H9 (cell line): ENCODE results near the gene FAM53B. TPM values are rescaled to one million over a fixed set of nuclear protein-coding genes. Genes with fewer than 3 reads are reported as not detected.

Experiments
- DNase-seq: peaks from one replicate; pipeline ENCODE4 v3.0.0-alpha.2; 2017
- H2AFZ ChIP-seq: one replicate; pipeline ENCODE4 v1.6.1; 2013; ENCODE audit warnings: mild to moderate bottlenecking, low read length, control low read depth, moderate library complexity
- H2AK5ac ChIP-seq: 2 replicates; pipeline ENCODE4 v1.6.1; 2013; ENCODE audit warnings: low read length, control low read depth, mixed read lengths; ENCODE audit not compliant: insufficient read length
- H2BK120ac ChIP-seq: one replicate; pipeline ENCODE4 v1.6.1; 2013; ENCODE audit warnings: low read depth, mild to moderate bottlenecking, low read length, control low read depth, inconsistent platforms; ENCODE audit not compliant: poor library complexity, severe bottlenecking
- H2BK12ac ChIP-seq: 2 replicates; pipeline ENCODE4 v1.6.1; 2013; ENCODE audit warnings: low read length, control low read depth, mixed read lengths, low read depth; ENCODE audit not compliant: insufficient read length
- H2BK15ac ChIP-seq: 2 replicates; pipeline ENCODE4 v1.6.1; 2013; ENCODE audit warnings: low read depth, low read length, control low read depth
- H2BK20ac ChIP-seq: one replicate; pipeline ENCODE4 v1.6.1; 2013; ENCODE audit warnings: low read depth, mild to moderate bottlenecking, low read length, control low read depth, inconsistent platforms; ENCODE audit not compliant: poor library complexity, severe bottlenecking
- H2BK5ac ChIP-seq: 2 replicates; pipeline ENCODE4 v1.6.1; 2013; ENCODE audit warnings: low read length, control low read depth, mixed read lengths; ENCODE audit not compliant: insufficient read length
- H3K14ac ChIP-seq: 2 replicates; pipeline ENCODE4 v1.6.1; 2013; ENCODE audit warnings: low read length, control low read depth; ENCODE audit not compliant: insufficient read depth
- H3K18ac ChIP-seq: 2 replicates; pipeline ENCODE4 v1.6.1; 2013; ENCODE audit warnings: low read depth, mild to moderate bottlenecking, mixed read lengths, low read length, control low read depth; ENCODE audit not compliant: insufficient read length
- H3K23ac ChIP-seq: 2 replicates; pipeline ENCODE4 v1.6.1; 2013; ENCODE audit warnings: low read length, control low read depth, mixed read lengths, low read depth; ENCODE audit not compliant: insufficient read length
- H3K23me2 ChIP-seq: 2 replicates; pipeline ENCODE4 v1.6.1; 2013; ENCODE audit warnings: low read depth, mild to moderate bottlenecking, mixed read lengths, low read length, control low read depth; ENCODE audit not compliant: insufficient read length, poor library complexity, severe bottlenecking
- H3K27ac ChIP-seq: 2 replicates; pipeline ENCODE4 v1.5.1; 2013; ENCODE audit warnings: low read length, control low read depth, mixed read lengths, low read depth; ENCODE audit not compliant: insufficient read length
- H3K27me3 ChIP-seq: 2 replicates; pipeline ENCODE4 v1.6.1; 2013; ENCODE audit warnings: low read length, control low read depth, inconsistent platforms; ENCODE audit not compliant: insufficient read depth
- H3K4ac ChIP-seq: 2 replicates; pipeline ENCODE4 v1.6.1; 2013; ENCODE audit warnings: low read depth, mild to moderate bottlenecking, control low read depth, inconsistent platforms, low read length, moderate library complexity
- H3K4me1 ChIP-seq: 2 replicates; pipeline ENCODE4 v1.6.1; 2013; ENCODE audit warnings: low read length, control low read depth, inconsistent platforms; ENCODE audit not compliant: insufficient read depth
- H3K4me2 ChIP-seq: 2 replicates; pipeline ENCODE4 v1.6.1; 2013; ENCODE audit warnings: low read length, control low read depth, mixed read lengths; ENCODE audit not compliant: insufficient read length, insufficient read depth
- H3K56ac ChIP-seq: 2 replicates; pipeline ENCODE4 v1.6.1; 2013; ENCODE audit warnings: low read depth, mild to moderate bottlenecking, mixed read lengths, low read length, control low read depth; ENCODE audit not compliant: insufficient read length
- H3K79me1 ChIP-seq: 2 replicates; pipeline ENCODE4 v1.6.1; 2013; ENCODE audit warnings: low read depth, mild to moderate bottlenecking, moderate library complexity, low read length, control low read depth, inconsistent platforms; ENCODE audit not compliant: insufficient read depth, poor library complexity, severe bottlenecking
- H3K79me2 ChIP-seq: 2 replicates; pipeline ENCODE4 v1.6.1; 2013; ENCODE audit warnings: low read length, control low read depth, inconsistent platforms; ENCODE audit not compliant: insufficient read depth
- H3K9ac ChIP-seq: 2 replicates; pipeline ENCODE4 v1.6.1; 2013; ENCODE audit warnings: low read length, control low read depth, mixed read lengths; ENCODE audit not compliant: insufficient read length; ENCODE audit errors: extremely low read depth
- H3K9me3 ChIP-seq: one replicate; pipeline ENCODE4 v1.6.1; 2013; ENCODE audit warnings: low read depth, low read length, inconsistent platforms; ENCODE audit not compliant: control insufficient read depth
- H3T11ph ChIP-seq: one replicate; pipeline ENCODE4 v1.6.1; 2013; ENCODE audit warnings: mild to moderate bottlenecking, low read length, control low read depth, inconsistent platforms
- H4K20me1 ChIP-seq: one replicate; pipeline ENCODE4 v1.6.1; 2013; ENCODE audit not compliant: control insufficient read depth, insufficient read length, insufficient read depth
- H4K5ac ChIP-seq: 2 replicates; pipeline ENCODE4 v1.6.1; 2013; ENCODE audit warnings: low read depth, mild to moderate bottlenecking, mixed read lengths, low read length, control low read depth; ENCODE audit not compliant: insufficient read length
- H4K8ac ChIP-seq: replicated peaks from 2 replicates; pipeline ENCODE4 v1.6.1; 2013; ENCODE audit warnings: low read length, control low read depth, mixed read lengths, low read depth; ENCODE audit not compliant: insufficient read length
- H4K91ac ChIP-seq: 2 replicates; pipeline ENCODE4 v1.6.1; 2013; ENCODE audit warnings: low read depth, mild to moderate bottlenecking, moderate library complexity, mixed read lengths, low read length, control low read depth; ENCODE audit not compliant: insufficient read length
- H3K27ac Mint-ChIP-seq, 3 experiments: 2 replicates in 2 of 3; 3 replicates in 1 of 3; pipeline ENCODE4 v1.8.0; 2020 to 2021; ENCODE audit warnings: mixed read lengths in 3 of 3, mild to moderate bottlenecking in 1 of 3, moderate library complexity in 1 of 3
- H3K27me3 Mint-ChIP-seq: 2 replicates; pipeline ENCODE4 v1.8.0; 2021; ENCODE audit warnings: low read depth, mild to moderate bottlenecking, moderate library complexity, mixed read lengths
- H3K36me3 Mint-ChIP-seq, 3 experiments: 2 replicates in 2 of 3; 3 replicates in 1 of 3; pipeline ENCODE4 v1.8.0; 2020 to 2021; ENCODE audit warnings: low read depth in 3 of 3, mixed read lengths in 3 of 3; ENCODE audit not compliant: insufficient read depth in 1 of 3
- H3K4me1 Mint-ChIP-seq, 2 experiments: 2 replicates each; pipeline ENCODE4 v1.8.0; 2020; ENCODE audit warnings: mixed read lengths in 2 of 2
- H3K4me3 Mint-ChIP-seq, 2 experiments: 2 replicates in 1 of 2; 3 replicates in 1 of 2; pipeline ENCODE4 v1.8.0; 2020 to 2021; ENCODE audit warnings: mild to moderate bottlenecking in 2 of 2, mixed read lengths in 2 of 2, moderate library complexity in 1 of 2
- H3K9me3 Mint-ChIP-seq, 2 experiments: 2 replicates in 1 of 2; 3 replicates in 1 of 2; pipeline ENCODE4 v1.8.0; 2020; ENCODE audit warnings: mild to moderate bottlenecking in 2 of 2, mixed read lengths in 2 of 2, moderate library complexity in 1 of 2
- WGBS: extraction: QIAGEN DNeasy Blood & Tissue Kit; methylation state at CpG from one replicate; pipeline ENCODE4 v1.1.7; 2013; ENCODE audit warnings: missing lambda C conversion rate, low lambda C conversion rate, mixed read lengths; ENCODE audit not compliant: insufficient read length; ENCODE audit errors: extremely low coverage; 5-methylcytosine and 5-hydroxymethylcytosine counted together
- total RNA-seq: library from RNA; stranded (reverse); gene quantifications from 2 replicates; pipeline ENCODE4 v1.2.1, GENCODE V29; 2021
- TF ChIP-seq, protein P1 (sequence below): fragments of 200-600 bp; sonication (generic); conservative IDR thresholded peaks from 3 replicates; pipeline ENCODE4 v1.8.0; 2021; ENCODE audit warnings: antibody characterized with exemption, mild to moderate bottlenecking

Gene FAM53B
- total RNA-seq, 1 experiment from 2014 or later = 11.5 TPM

DNA sequence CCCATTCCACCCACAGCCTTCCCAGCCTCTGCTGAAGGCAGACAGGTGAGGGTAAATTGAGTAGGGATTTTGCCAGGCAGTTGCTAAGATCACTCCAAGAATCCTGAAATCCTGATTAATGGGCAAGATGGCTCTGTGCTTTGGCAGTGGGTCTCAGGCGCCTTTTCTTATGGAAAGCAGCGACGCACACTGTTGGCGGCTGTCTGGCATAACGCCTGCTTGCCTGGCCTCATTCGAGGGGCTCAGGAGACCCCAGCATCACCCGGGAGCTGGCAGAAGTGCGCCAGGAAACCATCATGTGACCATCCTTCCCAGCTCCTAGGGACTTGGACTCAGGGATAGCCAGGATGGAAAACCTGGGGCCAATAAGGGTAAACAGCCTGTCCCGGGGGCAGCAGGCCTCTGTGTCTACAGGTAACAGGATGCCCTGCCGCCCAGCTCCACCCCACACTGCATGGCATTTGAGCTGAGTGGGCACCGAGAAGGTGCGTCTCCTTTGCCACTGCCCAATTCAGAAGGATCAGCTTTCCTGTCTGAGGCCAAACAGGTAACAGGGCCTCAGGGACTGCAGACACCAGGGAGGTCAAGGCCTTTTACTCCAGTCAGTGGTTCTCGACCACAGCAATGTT lies 98.6 kb downstream of the FAM53B start:
- DNase-seq = no peak
- H3K23ac ChIP-seq = no peak overlapping the region
- no peak overlapping the region for H4K8ac ChIP-seq
- H3T11ph ChIP-seq = no peak overlapping the region
- H3K27ac ChIP-seq = no peak overlapping the region
- H3K9me3 ChIP-seq = no peaks in the 10 kb centered on the region
- no peak overlapping the region for H4K91ac ChIP-seq
- H2AK5ac ChIP-seq = no peak overlapping the region
- no peak overlapping the region for H3K9ac ChIP-seq
- Mint-ChIP-seq H3K4me1 (peaks cover 25 to 35% of the 10 kb centered on the region in 2 experiments), H3K27ac (peak overlapping the region in 2 of 3 experiments; percentile 23 to 54; a peak in 2 of 7 replicates), H3K9me3 (no peaks in the 10 kb centered on the region), H3K27me3 (no peaks in the 10 kb centered on the region), H3K4me3 (no peak overlapping the region), H3K36me3 (0 out of 7 replicates have a peak, but pooled peaks cover 0 to 2% (median 0%) of the 10 kb centered on the region in 3 experiments)
- H2BK120ac ChIP-seq = no peak overlapping the region
- no peak overlapping the region; the same call in 1 of the 2 replicates for H3K14ac ChIP-seq
- no peak overlapping the region for H3K4me2 ChIP-seq
- H2BK12ac ChIP-seq = no peak overlapping the region
- no peak overlapping the region for H2BK20ac ChIP-seq
- H3K4me1 ChIP-seq = peaks cover 4% of the 10 kb centered on the region; the same call in 1 of the 2 replicates
- H3K27me3 ChIP-seq = no peaks in the 10 kb centered on the region
- TF ChIP-seq, protein P1, sequence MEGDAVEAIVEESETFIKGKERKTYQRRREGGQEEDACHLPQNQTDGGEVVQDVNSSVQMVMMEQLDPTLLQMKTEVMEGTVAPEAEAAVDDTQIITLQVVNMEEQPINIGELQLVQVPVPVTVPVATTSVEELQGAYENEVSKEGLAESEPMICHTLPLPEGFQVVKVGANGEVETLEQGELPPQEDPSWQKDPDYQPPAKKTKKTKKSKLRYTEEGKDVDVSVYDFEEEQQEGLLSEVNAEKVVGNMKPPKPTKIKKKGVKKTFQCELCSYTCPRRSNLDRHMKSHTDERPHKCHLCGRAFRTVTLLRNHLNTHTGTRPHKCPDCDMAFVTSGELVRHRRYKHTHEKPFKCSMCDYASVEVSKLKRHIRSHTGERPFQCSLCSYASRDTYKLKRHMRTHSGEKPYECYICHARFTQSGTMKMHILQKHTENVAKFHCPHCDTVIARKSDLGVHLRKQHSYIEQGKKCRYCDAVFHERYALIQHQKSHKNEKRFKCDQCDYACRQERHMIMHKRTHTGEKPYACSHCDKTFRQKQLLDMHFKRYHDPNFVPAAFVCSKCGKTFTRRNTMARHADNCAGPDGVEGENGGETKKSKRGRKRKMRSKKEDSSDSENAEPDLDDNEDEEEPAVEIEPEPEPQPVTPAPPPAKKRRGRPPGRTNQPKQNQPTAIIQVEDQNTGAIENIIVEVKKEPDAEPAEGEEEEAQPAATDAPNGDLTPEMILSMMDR = no peak
- H3K79me1 ChIP-seq = no peaks in the 10 kb centered on the region
- no peaks in the 10 kb centered on the region for H3K79me2 ChIP-seq
- no peak overlapping the region for H2BK15ac ChIP-seq
- WGBS = no CpG with 5 or more reads among the region's 13 CpGs
- H3K18ac ChIP-seq = no peak overlapping the region
- H3K56ac ChIP-seq = no peak overlapping the region
- H3K23me2 ChIP-seq = no peaks in the 10 kb centered on the region
- H2BK5ac ChIP-seq = no peak overlapping the region
- H3K4ac ChIP-seq = no peak overlapping the region
- H4K5ac ChIP-seq = no peak overlapping the region
- H2AFZ ChIP-seq = no peak overlapping the region
- peaks cover 2% of the 10 kb centered on the region for H4K20me1 ChIP-seq
